MM.1S (cell line): Measurements from ENCODE around the gene C2CD4C.

Experiments used
- EZH2 ChIP-seq: fragments of 300-600 bp; sonication (generic); optimal IDR thresholded peaks from 2 replicates; pipeline ENCODE3; 2017; ENCODE audit warnings: low read depth, mild to moderate bottlenecking, antibody characterized with exemption, low read length, mixed read lengths
- TF ChIP-seq, protein P1 (sequence below): fragments of 300-600 bp; sonication (generic); IDR thresholded peaks from 2 replicates; pipeline ENCODE4 v1.5.1; 2016; ENCODE audit warnings: antibody characterized with exemption, low read length, mixed read lengths

DNA sequence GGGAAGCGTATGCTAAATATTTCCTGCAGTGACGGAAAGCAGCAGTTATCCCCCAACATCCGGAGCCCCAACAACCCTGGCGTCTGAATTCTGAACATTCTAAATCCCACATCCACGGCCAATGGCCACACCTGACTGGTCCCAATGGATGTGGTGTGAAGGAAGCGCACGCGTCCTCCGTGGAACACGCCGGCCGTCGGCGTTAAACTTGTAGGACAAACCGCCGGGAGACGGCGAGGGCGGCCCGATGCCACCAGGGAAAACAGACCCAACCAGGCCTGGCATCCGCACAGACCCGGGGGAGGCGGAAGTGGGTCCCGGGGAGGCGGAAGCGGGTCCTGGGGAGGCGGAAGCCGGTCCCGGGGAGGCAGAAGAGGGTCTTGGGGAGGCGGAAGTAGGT lies 48.7 kb upstream of the C2CD4C start:
- TF ChIP-seq, protein P1, sequence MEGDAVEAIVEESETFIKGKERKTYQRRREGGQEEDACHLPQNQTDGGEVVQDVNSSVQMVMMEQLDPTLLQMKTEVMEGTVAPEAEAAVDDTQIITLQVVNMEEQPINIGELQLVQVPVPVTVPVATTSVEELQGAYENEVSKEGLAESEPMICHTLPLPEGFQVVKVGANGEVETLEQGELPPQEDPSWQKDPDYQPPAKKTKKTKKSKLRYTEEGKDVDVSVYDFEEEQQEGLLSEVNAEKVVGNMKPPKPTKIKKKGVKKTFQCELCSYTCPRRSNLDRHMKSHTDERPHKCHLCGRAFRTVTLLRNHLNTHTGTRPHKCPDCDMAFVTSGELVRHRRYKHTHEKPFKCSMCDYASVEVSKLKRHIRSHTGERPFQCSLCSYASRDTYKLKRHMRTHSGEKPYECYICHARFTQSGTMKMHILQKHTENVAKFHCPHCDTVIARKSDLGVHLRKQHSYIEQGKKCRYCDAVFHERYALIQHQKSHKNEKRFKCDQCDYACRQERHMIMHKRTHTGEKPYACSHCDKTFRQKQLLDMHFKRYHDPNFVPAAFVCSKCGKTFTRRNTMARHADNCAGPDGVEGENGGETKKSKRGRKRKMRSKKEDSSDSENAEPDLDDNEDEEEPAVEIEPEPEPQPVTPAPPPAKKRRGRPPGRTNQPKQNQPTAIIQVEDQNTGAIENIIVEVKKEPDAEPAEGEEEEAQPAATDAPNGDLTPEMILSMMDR, result no peak
- no peak for TF ChIP-seq EZH2
